Measurements from ENCODE around the gene BHLHA15. TPM values are rescaled to one million over a fixed set of nuclear protein-coding genes. Genes with fewer than 3 reads are reported as not detected.

BHLHA15 gene
- total and polyA plus RNA-seq, 2 of the 8 experiments (the other 6 are each of a cell fraction or from before 2014, with no cell fraction given), result 1.1 to 2.7 TPM

DNA sequence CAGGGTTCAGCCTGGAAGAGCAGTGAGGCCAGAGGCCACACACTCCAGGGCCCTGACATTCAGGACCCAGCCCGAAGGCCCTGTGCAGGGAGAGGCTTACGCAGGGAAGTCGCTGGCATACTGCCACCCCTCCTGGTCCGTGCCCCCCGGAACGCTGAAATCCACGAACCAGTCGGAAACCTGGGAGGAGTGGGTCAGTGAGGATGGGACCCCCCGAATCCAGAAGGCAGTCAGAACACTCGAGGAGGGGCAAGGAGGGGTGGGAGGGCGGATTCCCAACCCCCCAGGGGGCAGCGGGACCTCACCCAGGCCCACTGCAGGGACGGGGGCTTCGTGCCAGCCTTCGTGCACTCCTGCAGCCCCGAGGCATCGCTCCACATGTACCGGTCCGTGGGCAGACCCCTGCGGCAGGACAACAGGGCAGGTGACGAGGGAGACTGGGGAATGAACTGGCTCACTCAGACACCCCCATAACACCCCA lies 13.5 kb downstream of the BHLHA15 start (continued):
- no peak for TF ChIP-seq BACH1 (IDR thresholded peaks at IDR 0.05; ENCODE audit: low read length)
- no peak for TF ChIP-seq SUZ12 (IDR thresholded peaks at IDR 0.05; ENCODE audit: low read length)

Measured in H1 (cell line).